ENCODE measurements around the gene PCP2.

Gene PCP2

DNA sequence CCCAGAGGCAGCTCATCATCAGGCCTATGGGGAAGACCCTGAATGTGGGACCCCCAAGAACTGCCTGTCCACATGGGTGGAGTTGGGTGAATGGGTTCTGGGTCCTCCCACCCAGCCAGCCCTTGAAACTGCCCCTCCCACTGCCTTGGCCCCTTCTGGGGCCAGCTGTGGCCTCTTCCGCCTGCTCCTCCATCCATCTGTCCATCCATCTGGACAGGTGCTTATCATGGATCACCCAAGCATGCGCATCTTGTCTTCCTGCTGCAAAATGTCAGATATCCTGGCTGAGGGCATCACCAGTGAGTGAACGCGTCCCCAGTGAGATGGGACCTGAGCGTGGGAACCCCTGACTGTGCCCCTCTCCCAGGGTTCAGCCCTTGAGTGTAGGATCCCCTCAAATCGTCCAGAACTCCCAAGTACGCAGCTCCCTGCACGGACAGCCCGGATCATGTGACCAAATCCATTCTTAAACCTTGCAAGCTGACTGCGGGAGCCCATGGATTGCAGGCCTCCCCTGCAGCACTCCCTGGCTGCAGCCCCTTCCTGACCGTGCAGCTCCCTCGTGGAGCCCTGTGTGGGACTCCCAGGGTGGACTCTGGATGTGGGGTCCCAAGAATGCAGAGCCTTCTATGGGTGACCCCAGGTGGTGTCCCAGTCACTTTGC lies 5.4 kb upstream of the PCP2 start:
- peak; percentile 93 to 96 for DNase-seq

DNA sequence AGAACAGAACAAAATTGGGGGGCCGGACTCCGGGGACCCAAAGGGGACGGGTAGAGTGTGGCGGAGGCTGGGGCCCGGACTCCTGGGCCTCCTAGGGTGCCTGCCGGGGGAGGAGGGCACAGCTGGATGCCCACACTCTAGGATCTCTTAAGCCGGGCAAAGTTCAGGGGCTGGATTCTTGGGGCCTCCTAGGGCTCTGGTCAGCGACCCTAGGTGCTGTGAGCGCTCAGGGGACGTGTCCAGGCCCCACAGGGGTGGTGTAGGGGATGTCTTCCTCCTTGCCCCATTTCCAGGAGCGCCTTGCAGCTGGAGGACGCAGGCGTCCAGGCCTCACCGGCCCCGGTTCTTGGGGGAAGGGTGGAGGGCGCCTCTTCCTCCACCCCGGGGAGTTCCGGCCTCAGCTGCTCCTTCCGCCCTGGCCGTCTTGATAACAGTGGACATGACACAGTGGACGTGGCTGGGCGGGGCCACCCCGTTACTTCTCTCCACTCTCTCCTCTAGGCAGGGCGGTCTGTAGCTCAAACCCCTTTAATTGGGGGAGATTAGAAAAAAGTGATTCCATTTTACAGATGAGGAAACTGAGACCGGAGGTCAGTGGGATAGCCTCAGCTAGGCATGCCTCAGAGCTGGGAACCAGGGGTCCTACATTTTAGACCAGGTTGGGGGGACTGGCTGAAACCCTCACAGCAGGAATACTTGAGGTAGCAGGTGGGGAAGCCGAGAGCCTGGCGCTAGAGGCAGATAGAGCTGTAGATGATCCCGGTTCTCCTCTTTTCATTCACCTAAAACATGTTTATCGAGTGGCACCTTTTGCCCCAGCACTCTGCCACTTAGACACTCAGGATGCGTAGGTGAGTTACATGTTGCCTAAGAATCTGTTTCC lies 4.1 kb upstream of the PCP2 start:
- peak in 1 of 2 experiments; percentile 20 for DNase-seq

DNA sequence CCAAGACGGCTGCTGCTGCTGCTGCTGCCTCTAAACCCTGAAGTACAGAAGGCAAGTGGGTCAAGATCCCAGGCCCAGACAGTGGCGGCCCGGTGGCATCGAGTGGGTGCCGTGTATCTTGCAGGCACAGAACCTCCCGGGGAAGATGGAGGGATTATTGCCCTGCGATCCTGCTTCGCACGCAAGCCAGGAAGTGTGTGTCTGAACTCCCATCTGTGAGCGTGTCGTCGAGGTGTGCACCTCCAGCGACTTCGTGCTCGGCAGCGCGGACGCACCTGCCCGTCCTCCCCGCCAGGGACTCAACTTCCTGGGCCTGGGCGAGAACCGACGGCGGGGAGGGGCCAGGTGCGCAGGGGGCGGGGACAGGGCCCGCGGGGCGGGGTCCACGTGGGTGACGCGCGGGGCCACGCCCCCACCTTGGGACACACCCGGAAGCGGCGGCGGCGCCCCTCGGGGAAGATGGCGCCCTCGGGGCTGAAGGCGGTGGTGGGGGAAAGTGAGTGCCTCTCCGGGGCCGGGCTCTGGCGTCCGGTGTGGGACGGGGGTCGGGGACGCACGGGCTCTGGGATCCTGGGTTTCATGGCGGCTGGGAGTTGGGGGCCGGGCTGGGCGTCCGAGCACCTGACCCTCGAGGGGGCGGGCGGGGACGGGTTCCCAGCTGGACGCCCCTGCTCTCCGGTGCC lies 3.3 kb upstream of the PCP2 start, which contains the start of gene STXBP2:
Gene STXBP2 (plus strand): TSS at position 420 of the 683 bp plus-strand sequence. CDS start 40 bp downstream, at position 460.
- peak; percentile 15 to 54 for DNase-seq

DNA sequence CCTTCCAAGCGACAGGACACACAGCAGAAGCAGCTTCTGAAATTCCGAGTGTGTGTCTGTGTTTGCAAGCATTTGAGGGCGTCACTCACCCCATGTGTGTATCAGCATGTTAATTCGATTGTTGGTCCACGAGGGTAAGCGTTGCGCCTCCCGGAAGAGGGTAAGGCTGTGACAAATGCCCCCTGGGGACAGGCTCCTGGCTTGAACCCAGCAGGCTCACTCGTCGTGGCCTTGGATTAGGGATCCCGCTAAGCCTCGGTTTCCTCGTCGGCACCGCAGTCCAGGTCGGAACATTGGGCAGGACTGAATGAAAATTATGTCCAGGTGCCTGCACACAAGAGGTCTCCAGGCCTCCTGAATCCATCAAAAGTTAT lies 2.8 kb upstream of the PCP2 start:
- no peak for DNase-seq

DNA sequence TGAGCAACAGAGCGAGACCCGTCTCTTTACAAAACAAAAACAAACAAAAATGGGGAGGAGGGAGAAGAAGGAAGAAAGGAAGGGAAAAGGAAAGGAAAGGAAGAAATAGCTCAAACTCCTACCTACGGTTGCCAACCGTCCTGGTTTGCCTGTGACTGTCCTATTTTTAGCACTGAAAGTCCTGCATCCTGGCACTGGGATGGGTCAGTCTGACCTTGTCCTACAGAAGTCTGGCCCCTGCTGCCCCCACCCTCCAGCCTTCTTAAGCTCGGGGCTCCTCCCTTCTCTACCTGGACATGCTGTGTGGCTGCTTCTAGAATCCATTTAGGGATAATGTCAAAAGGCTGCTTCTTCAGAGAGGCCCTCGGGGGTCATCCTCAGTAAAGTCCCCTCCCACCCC lies 2.2 kb upstream of the PCP2 start:
- no peak for DNase-seq

DNA sequence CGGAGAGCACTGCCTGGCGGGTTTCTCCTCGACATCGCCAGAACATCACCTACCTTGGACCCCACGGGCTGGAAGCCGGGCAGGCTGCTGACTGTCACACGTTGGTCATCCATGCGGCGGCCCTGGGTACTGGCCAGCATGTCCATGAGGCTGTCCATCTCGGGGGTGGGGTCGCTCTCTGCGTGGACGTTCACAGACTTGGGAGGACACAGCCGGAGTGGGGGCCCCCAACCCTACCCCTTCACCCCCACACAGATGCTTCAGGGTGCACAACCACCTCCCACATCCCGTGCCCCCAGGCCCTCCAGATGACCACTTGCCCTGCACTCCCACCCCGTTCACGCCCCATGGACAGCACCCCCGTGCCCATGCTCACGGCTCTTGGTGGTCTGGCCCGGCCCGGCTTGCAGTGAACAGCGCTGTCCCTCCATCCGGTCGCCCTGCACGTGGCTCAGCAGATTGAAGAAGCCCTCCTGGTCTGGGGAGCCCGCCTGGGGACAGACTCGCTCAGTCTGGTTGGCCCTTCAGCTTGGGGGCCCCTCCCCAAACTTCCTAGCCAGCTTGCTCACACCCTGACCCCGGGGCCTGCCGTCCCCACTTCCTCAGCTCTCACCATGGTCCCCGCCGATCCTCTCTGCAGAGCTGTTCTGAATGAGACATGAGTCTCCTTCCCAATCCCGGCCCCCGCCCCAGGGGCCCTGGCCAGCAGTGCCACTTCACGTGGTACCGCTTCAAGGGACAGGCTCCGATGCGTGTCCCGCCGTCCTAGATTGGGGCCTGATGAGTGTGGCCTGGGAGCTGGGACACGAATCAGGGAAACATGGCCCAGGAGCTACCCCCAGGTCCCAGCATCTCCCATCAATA lies 947 bp downstream of the PCP2 start:
- DNase-seq: no peak

DNA sequence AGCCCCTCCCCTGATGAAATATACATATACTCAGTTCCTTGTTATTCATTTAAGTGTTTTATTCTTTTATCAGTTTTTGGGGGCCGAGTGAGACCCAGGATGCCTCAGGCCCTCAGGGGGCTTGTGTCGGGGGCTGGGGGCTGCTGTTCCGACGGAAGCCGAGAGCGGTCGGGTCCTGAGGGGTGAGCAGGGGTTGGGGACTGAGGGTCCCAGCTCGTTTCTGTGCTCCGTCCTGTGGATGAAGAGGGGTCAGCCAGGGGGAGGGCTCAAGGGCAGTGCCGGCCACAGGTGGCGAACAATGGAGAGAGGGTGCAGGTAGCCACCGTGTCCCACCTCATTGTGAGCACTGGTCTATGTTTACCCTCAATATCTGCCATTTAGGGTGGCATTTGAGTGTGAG lies 1.9 kb downstream of the PCP2 start:
- no peak for DNase-seq

DNA sequence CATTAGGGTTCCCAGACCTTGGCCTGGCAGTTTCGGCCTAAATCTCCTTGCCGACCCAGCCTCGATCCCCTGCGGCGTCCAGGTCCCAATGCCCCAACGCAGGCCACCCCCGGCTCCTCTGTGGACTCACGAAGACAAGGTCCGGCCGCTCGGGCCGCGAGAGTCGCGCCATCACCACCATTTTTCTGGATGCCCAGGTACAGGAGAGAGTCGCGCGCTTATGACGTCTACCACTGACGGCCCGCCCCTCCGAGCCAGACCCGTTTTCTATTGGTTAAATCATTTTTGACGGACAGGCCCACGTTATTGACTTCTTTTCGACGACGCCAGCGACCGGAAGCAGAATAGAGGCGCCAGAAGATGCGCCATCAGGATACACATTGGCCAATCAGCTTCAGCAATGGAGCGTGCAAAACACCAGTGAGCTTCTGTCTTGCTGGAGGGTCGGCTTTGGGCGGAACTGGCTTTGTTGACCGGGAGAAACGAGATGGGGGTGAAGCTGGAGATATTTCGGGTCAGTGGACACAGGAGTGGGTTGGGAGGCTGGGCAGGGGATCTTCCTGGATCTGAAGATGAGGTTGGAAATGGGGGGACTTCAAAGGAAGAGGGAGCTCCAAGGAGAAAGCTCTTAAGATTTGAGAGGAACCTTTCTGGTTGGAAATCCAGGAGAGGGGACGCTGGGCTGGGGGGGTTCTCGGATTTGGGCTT lies 4.0 kb downstream of the PCP2 start, which contains the start of the genes PET100 and XAB2:
Gene PET100 (plus strand): TSS at position 447 of the 708 bp plus-strand sequence. CDS start 41 bp downstream, at position 488.
Gene XAB2 (minus strand): TSS at position 199 of the 708 bp plus-strand sequence. CDS start 18 bp downstream, at position 181.
- DNase-seq: peak; percentile 97 to 99

DNA sequence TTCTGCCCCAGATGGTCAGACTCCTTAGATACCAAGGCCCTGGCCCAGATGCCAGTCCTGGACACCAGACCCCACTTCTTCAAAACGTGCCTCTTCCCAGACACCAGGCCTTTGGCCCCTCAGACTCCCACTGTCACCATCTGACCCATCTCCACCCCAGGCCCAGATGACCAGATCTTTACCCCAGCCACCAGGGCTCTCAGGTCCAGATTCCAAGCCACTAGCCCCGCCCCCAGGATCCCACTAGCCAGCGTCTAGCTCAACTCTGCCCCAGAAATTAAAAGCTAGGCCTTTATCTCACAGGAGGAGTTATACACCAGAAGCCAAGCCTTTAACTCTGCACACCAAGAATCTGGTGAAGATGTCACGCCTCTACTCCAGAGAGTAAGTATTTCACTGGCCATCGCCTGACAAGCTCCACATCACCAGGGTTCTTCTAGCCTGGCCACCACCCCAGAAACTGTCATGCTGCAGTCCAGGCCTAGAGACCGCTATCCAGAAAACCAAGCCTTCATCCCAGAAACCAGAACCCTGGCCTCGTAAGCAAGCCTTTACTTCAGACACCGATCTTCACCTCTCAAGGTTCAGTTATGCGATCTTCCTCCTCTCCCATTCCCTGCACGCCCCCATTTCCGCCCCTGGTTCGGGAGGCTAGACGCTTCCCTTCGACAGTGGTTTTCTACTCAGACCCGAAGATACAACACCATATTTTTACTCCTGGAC lies 4.8 kb downstream of the PCP2 start:
- DNase-seq: no peak

DNA sequence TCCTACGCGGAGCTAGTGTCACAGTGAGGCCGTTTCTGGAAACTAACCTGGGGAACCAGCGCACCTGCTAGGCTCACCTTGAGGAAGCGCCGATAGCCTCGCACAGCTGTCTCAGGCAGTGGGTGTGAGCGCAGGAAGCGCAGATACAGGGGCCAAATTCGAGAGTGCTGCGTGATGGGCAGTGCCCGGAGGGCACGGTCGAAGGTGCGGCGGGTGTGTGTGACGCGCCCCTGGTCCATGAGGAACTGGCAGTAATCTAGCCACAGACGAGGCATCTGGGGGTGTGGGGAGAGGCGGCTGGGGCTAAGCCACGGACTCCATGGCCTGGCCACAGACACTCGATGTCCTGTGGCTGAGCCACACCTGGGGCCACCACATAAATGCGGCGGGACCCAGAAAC lies 6.4 kb downstream of the PCP2 start:
- DNase-seq: no peak

DNA sequence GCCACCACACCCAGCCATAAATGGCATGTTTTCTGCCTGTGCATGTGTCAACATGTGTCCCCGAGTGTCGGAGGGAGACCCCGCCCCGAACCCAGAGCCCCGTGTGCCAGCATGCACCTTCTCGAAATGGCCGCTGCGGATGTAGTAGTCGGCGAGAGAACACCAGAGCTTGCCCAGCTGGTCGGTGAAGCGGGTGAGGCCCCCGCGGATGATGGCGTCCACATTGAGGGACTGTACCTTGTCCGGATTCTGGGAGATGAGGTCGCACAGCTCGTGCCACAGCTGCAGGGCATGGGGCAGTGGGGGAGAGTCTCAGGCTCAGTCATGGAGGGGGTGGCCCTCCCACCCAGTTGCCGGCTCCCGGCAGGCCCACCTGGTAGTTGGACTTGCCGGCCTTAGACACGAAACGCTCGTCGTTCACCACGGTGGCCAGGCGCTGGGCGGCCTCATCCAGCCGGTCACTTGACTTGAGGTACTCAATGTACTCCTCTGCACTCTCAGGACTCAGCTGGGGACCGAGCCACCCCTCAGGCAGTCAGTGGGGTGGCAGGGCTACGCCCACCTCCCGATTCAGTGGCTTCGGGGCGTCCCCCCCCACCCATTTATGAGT lies 7.7 kb downstream of the PCP2 start:
- no peak for DNase-seq

DNA sequence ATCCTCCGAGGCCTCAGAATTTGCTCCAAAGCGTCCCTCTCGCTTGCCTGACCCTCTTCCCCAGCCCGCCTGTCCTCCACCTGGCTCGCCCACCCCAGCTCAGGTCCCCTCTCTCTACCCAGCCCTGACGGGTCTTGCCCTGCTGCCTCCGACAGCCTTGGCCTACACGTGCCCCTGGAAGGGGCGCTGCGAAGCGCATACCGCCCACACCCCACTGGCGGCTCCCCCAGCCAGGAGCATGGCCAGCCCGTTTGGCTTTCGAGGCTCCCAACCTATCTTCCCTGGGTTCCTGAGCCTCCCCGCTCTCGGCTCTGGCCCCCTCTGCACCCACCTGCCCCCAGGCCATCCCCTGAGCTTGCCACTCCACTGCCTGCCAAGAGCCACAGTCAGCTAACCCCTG lies 8.7 kb downstream of the PCP2 start:
- DNase-seq: no peak

DNA sequence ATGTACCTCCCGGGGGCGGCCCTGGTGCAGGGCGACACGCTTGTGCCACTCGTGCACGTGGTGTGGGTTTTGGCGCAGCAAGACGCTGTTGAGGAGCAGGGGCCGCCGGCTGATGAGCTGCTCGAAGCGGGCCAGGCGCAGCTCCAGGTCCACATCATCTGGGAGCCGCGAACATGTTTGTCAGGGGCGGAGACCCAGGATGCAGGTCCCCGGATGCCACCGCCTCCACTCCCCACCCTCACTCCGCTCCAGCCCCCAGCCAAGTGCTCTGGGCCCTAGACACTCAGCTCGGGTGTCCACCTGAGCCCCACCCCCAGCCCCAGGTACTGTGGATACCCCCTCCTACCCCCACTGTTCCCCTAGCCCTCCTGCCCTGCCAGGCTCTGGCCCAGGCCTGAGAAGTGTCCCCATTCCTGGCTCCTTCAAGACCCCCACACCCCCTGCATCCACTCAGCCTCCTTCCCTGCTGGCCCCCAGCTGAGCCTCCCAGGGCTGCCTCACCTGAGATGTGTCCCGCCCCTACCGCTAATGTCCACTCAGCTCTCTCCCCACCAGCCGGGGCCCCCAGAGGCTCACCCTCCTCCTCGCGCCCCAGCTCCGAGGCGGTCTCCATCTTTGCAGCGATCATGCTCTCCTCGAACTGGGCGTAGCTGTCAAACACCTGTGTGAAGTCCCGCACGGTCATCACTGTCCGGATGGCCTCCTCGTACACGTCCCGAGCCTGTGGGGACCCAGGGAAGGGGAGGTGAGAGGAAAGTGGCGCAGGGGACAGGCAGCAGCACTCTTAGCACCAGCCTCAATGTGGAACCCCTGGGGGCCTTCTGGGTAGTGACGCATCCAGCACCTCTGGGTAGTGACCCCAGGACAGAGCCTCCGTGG lies 9.6 kb downstream of the PCP2 start:
- no peak for DNase-seq

DNA sequence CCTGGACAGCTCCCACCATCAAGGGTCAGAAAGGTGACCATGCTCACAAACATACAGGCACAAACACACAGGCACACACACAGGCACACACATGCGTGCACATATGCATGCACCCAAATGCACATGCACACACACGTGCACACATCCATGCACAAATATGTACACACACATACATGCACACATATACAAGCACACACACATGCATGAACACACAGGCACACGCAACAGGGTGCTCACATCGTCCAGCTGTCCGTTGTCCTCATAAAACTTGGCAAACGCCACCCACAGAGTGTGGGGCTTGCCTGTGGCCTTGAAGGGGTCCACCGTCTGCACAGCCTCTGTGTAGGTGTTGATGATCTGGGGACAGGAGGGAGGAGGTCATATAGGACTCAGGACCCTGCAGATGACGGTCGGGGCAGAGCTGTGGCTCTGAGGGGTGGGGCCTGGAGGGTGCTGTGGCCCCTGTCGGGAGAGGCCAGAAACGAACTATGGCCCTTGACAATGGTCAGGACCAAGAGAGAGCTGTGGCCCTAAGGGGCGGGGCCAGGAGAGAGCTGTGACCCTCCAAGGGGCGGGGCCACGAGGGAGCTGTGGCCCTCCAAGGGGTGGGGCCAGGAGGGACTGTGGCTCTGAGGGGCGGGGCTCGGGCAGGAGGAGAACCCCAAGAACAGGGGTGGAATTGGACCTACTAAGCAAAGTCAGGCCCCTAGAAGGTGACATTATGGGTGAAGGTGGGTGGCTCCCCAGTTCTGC lies 10.4 kb downstream of the PCP2 start:
- no peak for DNase-seq

DNA sequence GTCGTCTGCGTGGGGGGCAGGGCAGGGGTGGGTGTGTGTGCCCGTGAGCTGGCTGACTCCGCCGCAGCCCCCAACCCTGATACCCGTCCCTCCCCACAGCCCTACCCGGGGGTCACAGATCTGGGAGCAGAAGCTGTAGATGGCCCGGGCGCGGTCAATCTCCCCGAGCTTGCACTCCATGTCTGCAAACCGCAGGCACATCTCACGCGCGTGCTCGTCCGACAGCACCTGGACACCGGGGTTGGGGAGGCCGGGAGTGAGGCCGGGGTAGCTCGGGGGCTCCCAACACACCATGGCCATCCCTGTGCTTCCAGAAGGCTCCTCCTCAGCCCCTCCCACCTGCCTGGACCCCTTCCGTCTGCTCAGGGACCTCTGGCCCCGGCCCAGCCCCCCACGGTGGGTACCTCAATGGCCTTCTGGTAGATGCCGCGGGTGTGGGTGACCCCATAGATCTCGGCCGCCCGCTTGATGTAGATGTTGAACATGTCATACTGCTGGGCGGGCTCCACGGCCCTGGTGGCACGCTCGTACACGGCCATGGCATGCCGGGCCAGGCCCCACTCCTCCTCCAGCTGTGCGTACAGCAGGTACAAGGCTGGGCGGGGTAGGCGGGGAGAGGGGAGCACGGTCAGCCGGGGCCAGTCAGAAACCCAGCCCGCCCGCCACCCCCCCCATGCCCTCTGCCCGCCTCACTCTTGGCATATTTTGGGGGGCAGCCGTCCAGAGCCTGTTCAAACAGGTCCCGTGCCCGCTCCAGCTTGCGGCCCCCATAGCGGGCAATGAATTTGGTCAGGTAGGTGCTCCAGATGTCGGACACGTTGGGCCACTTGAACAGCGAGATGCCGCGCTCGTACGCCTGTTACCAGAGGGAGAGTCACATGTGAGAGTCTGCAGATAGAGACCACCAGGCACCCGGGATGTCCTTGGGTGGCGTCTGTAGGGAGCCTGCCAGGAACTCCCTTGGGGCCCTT lies 12.8 kb downstream of the PCP2 start:
- DNase-seq: no peak

DNA sequence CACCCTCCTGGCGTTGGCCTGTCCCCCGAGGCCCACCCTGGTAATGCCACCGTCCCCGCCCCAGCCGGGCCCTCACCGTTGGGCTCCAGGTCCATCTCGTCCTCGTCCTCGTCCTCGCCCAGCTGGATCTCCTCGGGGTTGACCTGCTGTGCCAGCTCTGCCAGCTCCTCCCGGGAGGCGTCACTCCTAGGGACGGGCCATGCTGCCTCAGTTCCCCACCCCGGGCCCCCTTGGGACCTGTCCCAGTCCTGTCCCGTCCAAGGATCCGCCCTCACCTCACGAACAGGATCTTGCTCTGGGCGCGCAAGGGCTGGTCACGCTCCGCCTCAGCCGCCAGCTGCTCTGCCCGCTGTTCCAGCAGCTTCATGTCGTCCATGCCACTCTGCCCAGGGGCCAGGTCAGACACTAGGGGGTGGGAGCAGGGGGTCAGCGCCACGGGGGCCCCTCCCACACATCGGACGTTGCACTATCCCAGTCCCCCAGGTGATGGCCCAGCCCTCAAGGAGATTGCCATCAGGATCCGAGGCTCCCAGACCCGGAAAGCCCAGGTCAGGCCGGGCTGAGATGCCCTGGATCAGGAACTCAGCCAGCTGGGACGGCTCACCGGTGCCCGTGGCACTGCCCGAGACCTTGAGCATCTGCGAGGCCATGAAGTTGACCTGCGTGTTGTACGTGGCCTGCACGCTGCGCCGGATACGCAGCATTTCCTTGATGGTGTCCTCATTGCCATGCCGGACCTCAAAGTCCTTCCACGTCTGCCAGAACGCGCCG lies 13.7 kb downstream of the PCP2 start:
- DNase-seq: no peak

All from NCI-H524 (cell line).